Measurements from ENCODE around the gene HOXB3. TPM values are rescaled to one million over a fixed set of nuclear protein-coding genes. Genes with fewer than 3 reads are reported as not detected.

Gene HOXB3
- total and polyA plus RNA-seq, 2 of the 13 experiments (the other 11 are each of a cell fraction or from before 2014, with no cell fraction given), result not detected

GRCh38 chr17:48597778-48598631 is 8.0 kb upstream of the HOXB3 start (continued):
- TF ChIP-seq ARID4A (CRISPR knock-in tag; IDR thresholded peaks at IDR 0.05; ENCODE audit: borderline replicate concordance), result no peak
- peak; percentile 91; the same call in 1 of the 2 replicates for TF ChIP-seq MTF2 (CRISPR knock-in tag; IDR thresholded peaks at IDR 0.05; ENCODE audit: borderline replicate concordance)
- TF ChIP-seq E2F1 (CRISPR knock-in tag; IDR thresholded peaks at IDR 0.05), result no peak

- Histone ChIP-seq H3K9me3 (ENCODE audit: low read length) (no peaks in the 10 kb centered on the region), H3K4me1 (ENCODE audit: insufficient read depth, low read length) (peaks cover 15% of the 10 kb centered on the region; the same call in 1 of the 2 replicates), H3K36me3 (replicated peaks in 1 of 2; ENCODE audit: control insufficient read depth in 1 of 2, insufficient read depth in 2 of 2, low read length in 2 of 2) (no peaks in the 10 kb centered on the region), H3K4me2 (ENCODE audit: low read depth, low read length) (no peak overlapping the region), H2AFZ (ENCODE audit: low read length) (no peak overlapping the region), H4K20me1 (ENCODE audit: insufficient read depth, low read length) (no peaks in the 10 kb centered on the region), H3K27ac (ENCODE audit: extremely low read length, insufficient read depth, low read length) (no peak overlapping the region), H3K9ac (ENCODE audit: insufficient read depth, low read depth, low read length) (no peak overlapping the region), H3K27me3 (ENCODE audit: control insufficient read depth in 1 of 2, insufficient read depth in 2 of 2, low read length in 2 of 2) (peaks cover 52 to 97% of the 10 kb centered on the region in 2 experiments), H3K79me2 (ENCODE audit: insufficient read depth, low read length) (no peaks in the 10 kb centered on the region), H3K4me3 (replicated peaks in 1 of 3; ENCODE audit: insufficient read depth in 1 of 3, low read depth in 2 of 3, low read length in 3 of 3) (no peak overlapping the region; a peak in 1 of 6 replicates)
- in situ Hi-C loops (cut with HindIII; ENCODE audit: extremely low pct_ligation_motif_present, low pct_unique_long_range_greater_than_20kb) (loop anchor here (5.0 kb wide), 1 partner anchor 445 kb away; no protein-coding TSS in a partner anchor), intact Hi-C loops (cut with micrococcal nuclease; ENCODE audit: unreplicated experiment) (no loop called here)
- no peak for ATAC-seq
- POLR2A ChIA-PET, result no interaction called here
- FAIRE-seq, result no peak
- DNase-seq (ENCODE audit: low spot score), result no peak
- CTCF ChIA-PET (ENCODE audit: low intra/inter-chr PET ratio, low total read pairs), result no interaction called here
- no TSS peak for BruUV-seq (replicated peaks)
- TF ChIP-seq, protein P1, sequence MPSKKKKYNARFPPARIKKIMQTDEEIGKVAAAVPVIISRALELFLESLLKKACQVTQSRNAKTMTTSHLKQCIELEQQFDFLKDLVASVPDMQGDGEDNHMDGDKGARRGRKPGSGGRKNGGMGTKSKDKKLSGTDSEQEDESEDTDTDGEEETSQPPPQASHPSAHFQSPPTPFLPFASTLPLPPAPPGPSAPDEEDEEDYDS (CRISPR knock-in tag; IDR thresholded peaks at IDR 0.05), result no peak
- TF ChIP-seq SIX1 (CRISPR knock-in tag; IDR thresholded peaks at IDR 0.05; ENCODE audit: borderline replicate concordance) (no peak), ARID4A (CRISPR knock-in tag; IDR thresholded peaks at IDR 0.05; ENCODE audit: borderline replicate concordance) (no peak)
- TF ChIP-seq, protein P2, sequence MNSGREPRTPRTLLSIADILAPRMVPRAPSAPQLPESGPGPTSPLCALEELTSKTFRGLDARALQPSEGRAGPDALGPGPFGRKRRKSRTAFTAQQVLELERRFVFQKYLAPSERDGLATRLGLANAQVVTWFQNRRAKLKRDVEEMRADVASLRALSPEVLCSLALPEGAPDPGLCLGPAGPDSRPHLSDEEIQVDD (CRISPR knock-in tag; IDR thresholded peaks at IDR 0.05; ENCODE audit: borderline replicate concordance), result no peak
- WGBS (ENCODE audit: low lambda C conversion rate), result 0% methylated on average over 16 of the region's 16 CpGs
These were observed 7.4 kb upstream of the HOXB3 start for GRCh38 chr17:48597528-48597777.
